ENCODE measurements around the gene OPCML.

DNA sequence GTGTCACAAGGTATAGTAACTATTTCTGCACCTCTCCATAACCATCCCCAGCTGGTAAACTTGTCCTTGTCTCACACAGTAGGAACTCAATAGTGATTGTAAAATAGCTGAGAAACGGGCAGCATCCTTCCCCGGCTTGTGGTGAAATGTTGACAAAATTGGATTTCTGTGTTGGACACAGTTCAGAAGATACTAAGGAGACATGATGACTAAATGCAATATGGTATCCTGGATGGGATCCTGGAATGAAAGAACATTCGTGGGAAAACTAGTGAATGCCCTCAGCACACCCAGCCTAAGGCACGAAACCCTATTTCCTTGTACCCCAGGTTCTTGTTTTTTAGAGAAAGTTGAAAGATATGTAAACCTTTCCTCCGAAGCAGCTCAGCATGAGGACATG lies 18.8 kb upstream of the OPCML start:
- TF ChIP-seq CTCF (optimal IDR thresholded peaks at IDR 0.05 in 1 of 3, IDR thresholded peaks at IDR 0.05 in 1 of 3, conservative IDR thresholded peaks at IDR 0.05 in 1 of 3; ENCODE audit: extremely low read depth in 1 of 3, insufficient read depth in 2 of 3, low read length in 3 of 3): no peak
- no peak for TF ChIP-seq EZH2 (IDR thresholded peaks at IDR 0.05; ENCODE audit: low read length)

Measured in keratinocyte (primary cell).